Activated CD4-positive, alpha-beta T cell treated with anti-CD3 and anti-CD28 coated beads for 24 hours (primary cell): Measurements from ENCODE around the gene CLMP.
"Not testable (repeated sequence)": the region's sequence is repeated elsewhere in the genome, so short reads cannot be mapped to it uniquely, and the experiment has no call there.

Experiments used
- DNase-seq, 2 donors: peaks; one replicate each; pipeline ENCODE4 v3.0.0-alpha.2; 2020; ENCODE audit warnings: low read depth in 2 of 2

The CLMP gene

DNA sequence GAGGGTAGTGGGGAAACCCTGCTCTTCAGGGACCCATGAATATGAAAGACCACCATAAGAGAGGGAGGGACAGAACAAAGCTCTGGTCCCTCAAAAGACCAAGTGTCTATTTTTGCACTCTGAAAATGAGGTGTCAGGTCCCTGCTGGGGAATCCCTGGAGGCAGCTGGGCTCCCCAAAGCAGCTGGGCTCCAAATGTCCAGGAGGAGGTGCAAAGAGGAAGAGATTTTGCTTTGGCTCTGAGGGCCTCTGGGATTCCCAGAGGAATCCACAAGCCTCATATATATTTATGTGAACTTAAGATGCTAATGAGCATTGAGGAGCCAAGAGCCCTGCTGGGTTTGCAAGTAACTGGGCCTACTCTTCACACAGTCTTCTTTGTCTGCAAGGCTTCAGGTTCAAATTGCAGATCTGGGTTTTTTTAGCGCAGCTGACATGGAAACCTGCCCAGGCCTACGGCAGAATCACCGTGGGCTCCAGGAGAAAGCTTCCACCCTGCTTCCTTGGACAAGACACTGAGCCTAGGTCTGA is 26.0 kb downstream of the CLMP start:
- no peak for DNase-seq

DNA sequence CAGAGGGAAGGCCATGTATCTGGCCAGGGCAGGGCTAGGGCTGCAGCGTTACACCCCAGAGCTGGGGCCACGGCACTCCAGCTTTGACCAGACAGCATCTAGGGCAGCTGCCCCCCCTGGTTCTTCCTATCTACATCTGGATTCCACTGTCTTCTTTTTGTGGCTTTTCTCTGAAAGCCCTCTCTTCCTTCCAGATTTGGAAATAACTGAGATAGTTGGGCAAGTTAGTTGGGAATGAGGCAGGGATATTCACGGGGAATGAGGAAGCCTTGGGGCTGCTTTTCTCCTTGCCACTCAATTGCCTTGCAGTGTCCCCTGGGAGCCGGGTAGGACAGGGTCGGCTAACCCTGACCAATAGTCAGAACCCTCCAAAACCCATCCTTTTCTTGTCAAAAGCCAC is 26.8 kb downstream of the CLMP start:
- DNase-seq: no peak

- no peak for DNase-seq
Measured at GRCh38 chr11:123166071-123166559, 28.9 kb downstream of the CLMP start.

DNA sequence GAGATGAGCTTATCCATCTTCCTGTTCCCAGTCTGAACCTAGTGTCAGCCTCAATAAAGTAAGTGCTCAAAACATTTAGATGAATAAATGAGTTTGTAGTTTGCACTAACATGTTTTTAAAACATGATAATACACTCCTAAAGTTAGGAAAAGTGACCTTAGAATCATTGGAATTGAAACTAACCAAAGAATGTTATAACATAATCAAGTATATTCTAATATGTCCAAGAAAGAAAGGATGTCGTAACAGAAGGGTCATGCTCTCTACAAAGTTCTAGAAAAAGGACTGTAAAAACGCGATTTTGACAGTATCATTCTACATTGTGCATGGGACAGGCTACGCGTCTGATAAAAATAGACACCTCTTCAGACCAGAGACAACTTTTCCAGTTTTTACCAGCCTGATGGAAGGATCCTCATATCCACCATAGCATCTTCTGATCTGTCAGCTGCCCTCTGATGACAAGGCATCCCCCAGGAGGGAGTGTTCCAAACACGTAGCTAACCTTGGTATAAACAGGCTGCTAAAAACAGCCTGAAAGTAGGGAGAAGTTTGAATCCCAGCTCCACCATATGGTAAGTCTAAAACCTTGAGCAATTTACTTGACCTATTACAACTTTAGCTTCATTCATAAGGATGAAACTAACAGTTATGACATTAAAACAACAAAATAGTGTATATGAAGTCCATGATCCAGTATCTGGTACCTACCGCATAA is 30.2 kb downstream of the CLMP start:
- DNase-seq: no peak

DNA sequence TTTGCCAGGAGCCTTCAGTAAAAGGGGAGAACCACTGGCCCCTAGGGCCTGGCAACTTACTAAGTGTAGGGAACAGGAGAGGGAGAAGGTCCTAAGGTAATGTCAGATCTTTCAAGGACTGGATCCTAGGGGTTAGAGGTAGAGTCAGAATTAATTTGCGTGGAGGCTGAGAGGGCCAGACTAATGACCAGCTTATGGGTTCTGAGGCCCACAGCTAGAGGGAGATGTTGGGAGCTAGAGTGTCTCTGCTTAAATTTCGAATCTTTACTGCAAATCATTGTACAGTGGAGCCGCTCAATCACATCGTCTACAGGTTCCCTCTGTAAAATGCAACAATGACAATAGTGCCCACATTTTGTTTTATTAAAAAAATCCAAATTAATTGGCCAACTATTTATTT is 31.4 kb downstream of the CLMP start:
- DNase-seq: no peak

DNA sequence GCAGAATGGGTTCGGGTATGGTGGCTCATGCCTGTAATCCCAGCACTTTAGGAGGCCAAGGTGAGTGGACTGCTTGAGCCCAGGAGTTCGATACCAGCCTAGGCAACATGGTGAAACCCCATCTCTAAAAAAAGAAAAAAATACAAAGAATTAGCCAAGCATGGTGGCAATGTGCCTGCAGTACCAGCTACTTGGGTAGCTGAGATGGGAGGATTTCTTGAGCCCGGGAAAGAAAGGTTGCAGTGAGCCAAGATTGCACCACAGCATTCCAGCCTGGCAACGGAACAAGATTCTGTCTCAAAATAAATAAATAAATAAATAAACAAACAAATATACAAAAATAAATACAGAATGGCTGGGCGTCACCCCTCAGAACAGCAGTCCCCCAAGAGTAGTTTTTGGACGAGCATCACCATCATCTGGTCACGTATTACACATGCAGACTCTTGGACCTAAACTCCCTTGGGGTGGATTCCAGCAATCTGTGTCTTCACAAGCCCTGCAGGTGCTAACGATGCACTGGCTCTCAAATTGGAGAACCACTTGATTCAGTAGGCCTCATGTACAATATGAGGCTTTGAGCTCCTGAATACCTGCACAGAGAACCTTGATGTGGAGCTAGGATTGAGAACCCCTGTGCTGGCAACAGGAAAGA is 33.5 kb downstream of the CLMP start:
- no peak for DNase-seq

DNA sequence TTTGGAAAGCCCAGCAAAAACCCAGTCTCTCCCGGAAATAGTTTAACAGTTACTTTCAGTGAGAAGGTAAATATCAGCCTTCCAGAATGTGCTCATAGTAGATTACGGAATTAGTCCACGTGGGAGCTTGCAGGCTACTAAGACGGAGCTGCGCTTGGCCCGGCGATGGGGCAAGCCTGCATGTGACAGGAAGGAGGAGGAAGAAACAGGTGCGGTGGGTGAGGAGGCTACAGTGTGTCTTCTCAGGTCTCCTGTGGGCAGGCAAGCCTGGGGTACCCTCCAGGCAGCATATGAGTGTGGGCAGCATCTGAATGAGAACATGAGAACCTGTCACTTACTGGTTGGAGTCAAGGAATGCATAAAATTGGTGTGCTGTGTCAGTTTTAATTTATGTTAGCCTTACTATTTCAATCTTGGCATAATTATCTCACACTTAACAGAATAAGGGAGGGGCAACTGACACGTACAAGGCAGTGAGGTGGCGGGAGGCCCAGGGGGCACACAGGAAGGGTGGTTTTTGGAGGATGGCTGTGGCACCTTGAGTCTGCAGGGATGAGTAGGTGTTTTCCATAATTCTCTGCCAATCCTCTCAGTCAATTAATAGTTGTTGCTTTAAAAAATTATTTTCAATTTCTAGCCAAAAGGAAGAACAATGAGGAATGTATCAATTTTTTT is 35.7 kb downstream of the CLMP start:
- no peak for DNase-seq

DNA sequence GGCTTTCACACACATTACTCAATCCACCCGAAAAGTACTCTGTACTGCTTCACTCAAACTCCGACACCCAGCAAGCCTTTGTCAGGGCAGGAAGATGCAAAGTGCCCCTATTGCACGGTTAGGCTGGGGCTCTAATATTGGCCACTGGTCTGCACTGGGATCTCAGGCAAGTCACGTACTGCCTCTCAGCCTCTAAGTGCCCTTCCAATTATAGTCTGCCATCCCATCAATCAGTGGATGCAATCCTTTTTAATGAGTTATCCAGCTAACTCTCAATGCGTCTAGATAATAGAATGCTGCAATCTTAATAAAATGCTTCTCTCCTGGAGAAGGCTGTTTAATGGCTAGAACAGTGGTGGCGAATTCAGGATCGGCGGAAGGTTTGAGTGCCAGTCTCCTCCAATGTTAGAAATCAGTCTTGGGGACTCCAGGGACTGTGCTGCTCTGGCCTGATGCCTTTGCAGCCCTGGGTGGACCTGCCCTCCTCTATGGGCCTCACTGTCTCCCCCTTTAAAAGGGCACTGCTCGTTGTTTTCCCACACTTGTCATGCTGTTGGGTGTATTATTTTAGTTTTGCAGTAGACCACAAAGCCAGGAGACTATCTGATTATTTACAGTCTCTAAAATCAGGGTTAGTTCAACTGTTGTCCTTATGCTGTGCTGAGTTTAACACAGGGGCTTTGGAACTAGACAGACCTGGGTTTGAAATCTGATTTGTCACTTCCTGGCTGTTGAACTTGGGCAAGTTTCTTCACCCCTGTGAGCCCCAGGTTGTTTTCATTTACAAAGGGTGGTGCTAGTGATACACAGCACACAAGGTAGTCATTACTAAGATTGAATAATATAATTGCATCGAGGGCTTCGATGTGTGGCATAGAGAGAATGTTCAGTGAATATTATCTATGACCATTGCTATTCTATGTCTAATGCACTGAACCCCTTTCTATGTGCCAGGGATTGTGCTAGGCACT is 36.7 kb downstream of the CLMP start:
- DNase-seq: no peak

GRCh38 chr11:123152951-123153350 is 42.1 kb downstream of the CLMP start:
- no peak for DNase-seq

GRCh38 chr11:123152346-123152745 is 42.7 kb downstream of the CLMP start:
- not testable (repeated sequence) for DNase-seq

DNA sequence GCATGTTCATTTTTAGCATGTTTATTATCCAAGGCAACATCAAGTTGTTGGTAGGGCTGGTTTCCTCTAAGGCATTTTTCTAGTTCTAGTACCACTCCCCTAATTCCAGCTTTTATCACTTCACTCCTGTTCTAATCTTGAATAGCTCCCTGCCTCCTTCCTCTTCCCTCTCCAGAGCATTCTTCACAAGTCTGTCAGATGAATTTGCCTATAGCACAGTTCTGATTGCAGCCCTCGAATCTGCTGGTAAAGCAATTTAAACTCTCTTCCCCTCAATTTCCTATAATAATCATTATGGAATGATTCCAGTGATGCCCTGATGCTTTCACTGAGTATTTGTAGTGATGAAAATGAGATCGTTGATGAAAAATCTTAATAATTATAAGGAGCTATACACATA is 43.3 kb downstream of the CLMP start:
- no peak for DNase-seq

GRCh38 chr11:123151366-123151765 is 43.7 kb downstream of the CLMP start:
- DNase-seq: no peak

GRCh38 chr11:123150882-123151281 is 44.2 kb downstream of the CLMP start:
- DNase-seq: no peak

DNA sequence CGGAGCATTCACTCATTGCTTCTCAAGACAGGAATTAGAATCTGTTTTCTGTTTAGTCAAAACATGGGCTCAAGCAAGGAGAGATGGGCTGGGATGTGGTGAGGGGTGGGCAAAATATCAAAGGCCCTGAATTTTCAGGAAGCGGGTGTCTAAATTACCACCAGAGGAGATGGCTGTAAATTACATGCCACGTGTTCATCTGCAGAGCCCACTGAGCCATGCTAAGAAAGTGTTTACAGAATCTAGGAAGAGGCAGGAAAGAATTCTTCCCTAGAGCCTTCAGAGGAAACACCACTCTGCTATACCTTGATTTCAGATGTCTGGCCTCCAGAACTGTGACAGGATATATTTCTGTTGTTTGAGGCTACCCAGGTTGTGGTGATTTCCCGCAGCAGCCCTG is 46.1 kb downstream of the CLMP start:
- DNase-seq: no peak

DNA sequence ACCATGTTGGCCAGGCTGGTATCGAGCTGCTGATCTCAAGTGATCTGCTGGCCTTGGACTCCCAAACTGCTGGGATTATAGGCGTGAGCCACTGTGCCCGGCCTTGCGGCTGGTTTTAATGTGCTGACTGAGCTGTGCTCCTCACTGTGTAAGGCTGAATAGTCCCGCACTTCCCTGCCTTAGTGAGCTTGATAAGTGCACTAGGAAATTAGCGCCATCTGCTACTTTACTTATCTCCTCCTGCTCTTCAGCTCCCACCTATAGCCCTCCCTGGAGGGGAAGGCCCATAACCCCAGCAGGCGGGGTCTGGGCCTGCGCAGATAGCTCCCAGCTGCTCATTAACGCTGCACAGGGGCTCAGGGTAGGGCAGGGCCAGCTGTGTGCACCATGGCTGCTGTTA is 49.4 kb downstream of the CLMP start:
- no peak for DNase-seq

GRCh38 chr11:123145220-123145619 is 49.8 kb downstream of the CLMP start:
- no peak for DNase-seq

- DNase-seq: no peak
Measured at GRCh38 chr11:123144707-123145106, 50.3 kb downstream of the CLMP start.

- no peak for DNase-seq
Measured at GRCh38 chr11:123143921-123144320, 51.1 kb downstream of the CLMP start.

DNA sequence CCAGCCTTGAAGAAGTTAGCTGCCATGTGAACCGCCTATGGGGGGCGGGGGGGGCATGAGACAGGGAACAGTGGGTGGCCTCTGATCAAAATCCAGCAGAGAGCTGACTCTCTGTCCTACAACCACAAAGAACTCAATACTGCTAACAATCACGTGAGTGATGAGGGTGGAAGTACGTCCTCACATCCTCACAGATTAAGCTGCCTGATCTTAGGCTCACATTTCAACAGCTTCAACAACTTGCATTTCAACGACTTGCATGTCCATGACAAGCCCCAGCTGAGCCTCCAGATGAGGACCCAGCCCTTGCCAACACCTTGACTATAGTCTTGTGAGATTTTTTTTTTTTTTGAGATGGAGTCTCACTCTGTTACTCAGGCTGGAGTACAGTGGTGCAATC is 51.6 kb downstream of the CLMP start:
- no peak for DNase-seq

DNA sequence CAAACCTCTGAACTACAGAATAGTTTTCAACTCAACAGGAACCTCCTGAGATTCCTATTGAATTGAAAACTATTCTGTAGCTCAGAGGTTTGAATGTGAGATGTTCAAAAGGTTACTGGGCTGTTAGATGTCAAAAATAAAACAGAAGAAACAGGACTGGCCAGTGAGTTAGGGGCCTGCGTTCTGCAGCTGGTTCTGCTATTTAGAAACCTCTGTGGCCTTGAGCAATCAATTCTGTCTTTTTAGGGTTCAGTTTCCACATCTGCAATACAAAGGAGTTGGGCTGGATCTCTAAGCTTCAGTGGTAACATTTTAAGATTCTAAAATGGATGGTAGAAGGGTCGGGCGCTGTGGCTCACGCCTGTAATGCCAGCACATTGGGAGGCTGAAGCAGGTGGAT is 55.8 kb downstream of the CLMP start:
- DNase-seq: no peak

DNA sequence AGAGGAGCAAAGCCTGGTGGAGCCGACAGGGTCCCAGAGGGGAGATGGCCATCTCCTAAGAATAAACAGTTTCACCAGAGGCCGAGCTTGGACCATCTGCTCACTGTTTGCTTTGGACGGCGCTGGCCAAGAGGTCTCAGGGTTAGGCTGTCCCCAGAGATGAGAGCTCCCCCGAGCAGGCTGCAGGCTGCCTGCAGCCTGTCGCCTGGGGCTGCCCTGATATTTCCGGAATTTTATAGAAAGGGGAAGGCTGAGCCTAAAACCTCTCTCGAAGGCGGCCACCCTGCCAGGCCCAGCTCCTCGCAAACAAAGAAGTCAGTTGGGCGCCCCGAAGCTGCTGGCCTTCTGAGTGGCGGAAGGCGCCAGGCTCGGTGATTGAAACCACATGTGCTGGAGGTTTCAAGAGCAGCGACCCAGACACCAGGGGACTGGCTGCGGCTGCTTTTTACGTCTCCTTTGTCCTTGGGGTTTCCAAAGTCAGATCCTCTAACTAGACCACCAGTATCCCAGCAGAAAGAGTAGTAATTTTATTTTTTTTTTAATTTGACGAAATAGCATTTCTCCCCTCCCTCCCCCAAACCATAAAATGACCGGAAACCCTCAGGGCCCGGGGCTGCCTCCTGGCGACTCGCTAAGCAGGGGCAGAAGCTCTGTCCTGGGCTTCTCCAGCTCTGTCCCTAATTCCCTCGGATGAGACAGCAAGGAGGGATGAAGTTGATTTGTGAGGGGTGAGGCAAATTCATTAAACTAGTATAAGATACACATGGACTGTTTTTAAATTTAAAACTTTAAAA is 57.4 kb downstream of the CLMP start:
- no peak for DNase-seq
